ENCODE data around the gene RAB33B. TPM values are rescaled to one million over a fixed set of nuclear protein-coding genes. Genes with fewer than 3 reads are reported as not detected.

The RAB33B gene
- total and polyA plus RNA-seq, 9 of the 15 experiments (the other 6 are each of a cell fraction or from before 2014, with no cell fraction given): 1.7 to 3.7 (median 3.0) TPM

DNA sequence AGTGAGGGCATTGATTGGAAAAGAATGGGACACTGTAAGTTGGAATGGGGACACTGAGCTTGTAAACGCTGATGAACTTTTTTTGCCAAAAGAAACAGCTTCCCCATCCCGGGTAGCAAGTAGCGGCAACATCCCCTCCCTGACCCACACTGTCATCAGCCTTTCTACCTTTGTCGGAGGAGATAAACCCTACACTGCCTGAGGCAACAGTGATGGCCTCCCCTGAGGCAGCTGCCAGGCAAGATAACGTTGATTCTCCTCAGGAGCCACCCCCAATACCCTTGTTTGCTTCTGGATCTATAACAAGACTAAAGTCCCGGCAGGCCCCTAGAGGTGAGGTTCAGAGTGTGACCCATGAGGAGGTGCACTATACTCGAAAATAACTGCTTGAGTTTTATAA is 10.3 kb upstream of the RAB33B start (continued):
- TF ChIP-seq, protein P1, sequence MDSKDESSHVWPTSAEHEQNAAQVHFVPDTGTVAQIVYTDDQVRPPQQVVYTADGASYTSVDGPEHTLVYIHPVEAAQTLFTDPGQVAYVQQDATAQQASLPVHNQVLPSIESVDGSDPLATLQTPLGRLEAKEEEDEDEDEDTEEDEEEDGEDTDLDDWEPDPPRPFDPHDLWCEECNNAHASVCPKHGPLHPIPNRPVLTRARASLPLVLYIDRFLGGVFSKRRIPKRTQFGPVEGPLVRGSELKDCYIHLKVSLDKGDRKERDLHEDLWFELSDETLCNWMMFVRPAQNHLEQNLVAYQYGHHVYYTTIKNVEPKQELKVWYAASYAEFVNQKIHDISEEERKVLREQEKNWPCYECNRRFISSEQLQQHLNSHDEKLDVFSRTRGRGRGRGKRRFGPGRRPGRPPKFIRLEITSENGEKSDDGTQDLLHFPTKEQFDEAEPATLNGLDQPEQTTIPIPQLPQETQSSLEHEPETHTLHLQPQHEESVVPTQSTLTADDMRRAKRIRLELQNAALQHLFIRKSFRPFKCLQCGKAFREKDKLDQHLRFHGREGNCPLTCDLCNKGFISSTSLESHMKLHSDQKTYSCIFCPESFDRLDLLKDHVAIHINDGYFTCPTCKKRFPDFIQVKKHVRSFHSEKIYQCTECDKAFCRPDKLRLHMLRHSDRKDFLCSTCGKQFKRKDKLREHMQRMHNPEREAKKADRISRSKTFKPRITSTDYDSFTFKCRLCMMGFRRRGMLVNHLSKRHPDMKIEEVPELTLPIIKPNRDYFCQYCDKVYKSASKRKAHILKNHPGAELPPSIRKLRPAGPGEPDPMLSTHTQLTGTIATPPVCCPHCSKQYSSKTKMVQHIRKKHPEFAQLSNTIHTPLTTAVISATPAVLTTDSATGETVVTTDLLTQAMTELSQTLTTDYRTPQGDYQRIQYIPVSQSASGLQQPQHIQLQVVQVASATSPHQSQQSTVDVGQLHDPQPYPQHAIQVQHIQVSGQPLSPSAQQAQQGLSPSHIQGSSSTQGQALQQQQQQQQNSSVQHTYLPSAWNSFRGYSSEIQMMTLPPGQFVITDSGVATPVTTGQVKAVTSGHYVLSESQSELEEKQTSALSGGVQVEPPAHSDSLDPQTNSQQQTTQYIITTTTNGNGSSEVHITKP (IDR thresholded peaks at IDR 0.05; ENCODE audit: partially characterized antibody): no peak
- TF ChIP-seq TRIM24 (IDR thresholded peaks at IDR 0.05): peak; percentile 91 to 93
- peak; percentile 71; the same call in 1 of the 2 replicates for TF ChIP-seq DMBX1 (CRISPR knock-in tag; IDR thresholded peaks at IDR 0.05; ENCODE audit: borderline replicate concordance)
- no peak for TF ChIP-seq HEY1 (CRISPR knock-in tag; IDR thresholded peaks at IDR 0.05; ENCODE audit: borderline replicate concordance)
- TF ChIP-seq L3MBTL2 (IDR thresholded peaks at IDR 0.05): peak; percentile 42; the same call in 1 of the 2 replicates
- peak; percentile 18; the same call in 1 of the 2 replicates for TF ChIP-seq BCOR (IDR thresholded peaks at IDR 0.05)
- peak; percentile 82 for TF ChIP-seq MTA2 (IDR thresholded peaks at IDR 0.05; ENCODE audit: low read depth)
- peak in 1 of 3 experiments; percentile 74 for TF ChIP-seq YY1 (IDR thresholded peaks at IDR 0.05; ENCODE audit: borderline replicate concordance in 1 of 3, control insufficient read depth in 1 of 3, extremely low read depth in 1 of 3, insufficient read depth in 3 of 3, insufficient read length in 1 of 3, insufficient replicate concordance in 2 of 3, low read depth in 1 of 3, low read length in 2 of 3)
- peak; percentile 93 for TF ChIP-seq NCOR1 (IDR thresholded peaks at IDR 0.05)
- TF ChIP-seq EP300 (IDR thresholded peaks at IDR 0.05; ENCODE audit: low read length): peak; percentile 76
- TF ChIP-seq POLR2AphosphoS5 (IDR thresholded peaks at IDR 0.05; ENCODE audit: control insufficient read depth, insufficient read depth, low read depth, low read length): peak; percentile 94
- no peak for TF ChIP-seq KAT2B (IDR thresholded peaks at IDR 0.05; ENCODE audit: low read depth, low read length)
- peak; percentile 85 for TF ChIP-seq CTBP1 (IDR thresholded peaks at IDR 0.05; ENCODE audit: borderline replicate concordance)
- TF ChIP-seq NFIC (IDR thresholded peaks at IDR 0.05): peak; percentile 82
- peak; percentile 75 for TF ChIP-seq FOXM1 (IDR thresholded peaks at IDR 0.05; ENCODE audit: low read depth)
- no peak for TF ChIP-seq FOXM1 (CRISPR knock-in tag; IDR thresholded peaks at IDR 0.05; ENCODE audit: low read depth)
- TF ChIP-seq LEF1 (IDR thresholded peaks at IDR 0.05): peak; percentile 28; the same call in 1 of the 2 replicates
- TF ChIP-seq, protein P2, sequence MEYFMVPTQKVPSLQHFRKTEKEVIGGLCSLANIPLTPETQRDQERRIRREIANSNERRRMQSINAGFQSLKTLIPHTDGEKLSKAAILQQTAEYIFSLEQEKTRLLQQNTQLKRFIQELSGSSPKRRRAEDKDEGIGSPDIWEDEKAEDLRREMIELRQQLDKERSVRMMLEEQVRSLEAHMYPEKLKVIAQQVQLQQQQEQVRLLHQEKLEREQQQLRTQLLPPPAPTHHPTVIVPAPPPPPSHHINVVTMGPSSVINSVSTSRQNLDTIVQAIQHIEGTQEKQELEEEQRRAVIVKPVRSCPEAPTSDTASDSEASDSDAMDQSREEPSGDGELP (CRISPR knock-in tag; IDR thresholded peaks at IDR 0.05; ENCODE audit: borderline replicate concordance): 0 out of 2 replicates have a peak, but pooled peaks have one; percentile 28
- TF ChIP-seq CREM (IDR thresholded peaks at IDR 0.05; ENCODE audit: low read depth): peak; percentile 59
- TF ChIP-seq HDAC2 (IDR thresholded peaks at IDR 0.05): peak; percentile 48; the same call in 1 of the 2 replicates
- TF ChIP-seq RNF2 (IDR thresholded peaks at IDR 0.05): peak; percentile 58; the same call in 1 of the 2 replicates
- peak; percentile 81; the same call in 1 of the 2 replicates for TF ChIP-seq SMARCE1 (IDR thresholded peaks at IDR 0.05)
- TF ChIP-seq CBFA2T2 (conservative IDR thresholded peaks at IDR 0.05): peak; percentile 95
- TF ChIP-seq CBFA2T3 (IDR thresholded peaks at IDR 0.05): peak; percentile 97
- peak; percentile 77; the same call in 1 of the 2 replicates for TF ChIP-seq ZEB2 (IDR thresholded peaks at IDR 0.05)
- TF ChIP-seq CREB1 (IDR thresholded peaks at IDR 0.05): peak; percentile 48; the same call in 1 of the 2 replicates
- no peak for TF ChIP-seq CREB1 (CRISPR knock-in tag; IDR thresholded peaks at IDR 0.05)
- TF ChIP-seq ZNF408 (CRISPR knock-in tag; IDR thresholded peaks at IDR 0.05; ENCODE audit: low read depth): no peak

Data from K562 (cell line).